ENCODE data around the gene SRRM3.

DNA sequence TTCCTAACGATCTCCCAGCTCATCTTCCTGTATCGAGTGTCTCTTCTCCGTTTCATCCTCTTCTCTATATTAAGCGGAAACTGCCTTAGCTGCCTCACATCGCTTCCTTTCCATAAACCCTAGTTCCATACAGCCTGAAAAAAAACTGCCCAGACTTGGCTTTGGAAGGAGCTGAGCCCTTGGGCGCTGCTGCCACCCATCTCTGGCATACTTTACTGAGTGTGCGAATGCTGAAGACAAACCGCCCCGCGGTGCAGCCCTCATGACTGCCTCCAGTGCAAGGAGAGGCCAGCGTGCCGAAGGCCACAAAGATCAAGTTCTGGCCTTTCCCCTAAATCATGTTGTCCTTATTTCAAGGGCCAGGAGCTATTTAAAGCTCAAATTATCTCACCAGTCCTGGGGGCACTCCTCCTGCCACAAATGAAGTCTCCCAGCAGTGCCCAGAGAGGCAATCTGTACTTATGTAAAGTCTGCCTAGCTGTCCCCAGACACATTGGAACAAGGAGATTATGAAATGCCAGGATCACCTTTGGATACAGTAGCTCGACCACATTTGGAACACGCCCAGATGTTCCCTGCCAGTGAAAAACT lies 131.9 kb downstream of the SRRM3 start:
- TF ChIP-seq, protein P1, sequence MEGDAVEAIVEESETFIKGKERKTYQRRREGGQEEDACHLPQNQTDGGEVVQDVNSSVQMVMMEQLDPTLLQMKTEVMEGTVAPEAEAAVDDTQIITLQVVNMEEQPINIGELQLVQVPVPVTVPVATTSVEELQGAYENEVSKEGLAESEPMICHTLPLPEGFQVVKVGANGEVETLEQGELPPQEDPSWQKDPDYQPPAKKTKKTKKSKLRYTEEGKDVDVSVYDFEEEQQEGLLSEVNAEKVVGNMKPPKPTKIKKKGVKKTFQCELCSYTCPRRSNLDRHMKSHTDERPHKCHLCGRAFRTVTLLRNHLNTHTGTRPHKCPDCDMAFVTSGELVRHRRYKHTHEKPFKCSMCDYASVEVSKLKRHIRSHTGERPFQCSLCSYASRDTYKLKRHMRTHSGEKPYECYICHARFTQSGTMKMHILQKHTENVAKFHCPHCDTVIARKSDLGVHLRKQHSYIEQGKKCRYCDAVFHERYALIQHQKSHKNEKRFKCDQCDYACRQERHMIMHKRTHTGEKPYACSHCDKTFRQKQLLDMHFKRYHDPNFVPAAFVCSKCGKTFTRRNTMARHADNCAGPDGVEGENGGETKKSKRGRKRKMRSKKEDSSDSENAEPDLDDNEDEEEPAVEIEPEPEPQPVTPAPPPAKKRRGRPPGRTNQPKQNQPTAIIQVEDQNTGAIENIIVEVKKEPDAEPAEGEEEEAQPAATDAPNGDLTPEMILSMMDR (IDR thresholded peaks at IDR 0.05): no peak
- TF ChIP-seq HDAC2 (IDR thresholded peaks at IDR 0.05) (no peak), POLR2A (IDR thresholded peaks at IDR 0.05; ENCODE audit: low read length) (no peak), MAZ (IDR thresholded peaks at IDR 0.05; ENCODE audit: borderline replicate concordance, low read depth, low read length) (no peak), RFX5 (IDR thresholded peaks at IDR 0.05) (no peak), EP300 (IDR thresholded peaks at IDR 0.05) (no peak), CHD2 (IDR thresholded peaks at IDR 0.05; ENCODE audit: low read length, partially characterized antibody) (no peak), POLR2AphosphoS2 (conservative IDR thresholded peaks at IDR 0.05; ENCODE audit: low read length) (no peak), RNF2 (IDR thresholded peaks at IDR 0.05; ENCODE audit: borderline replicate concordance, low read depth) (no peak)
